NCI-H1092 (cell line): ENCODE data around the gene PPP1R9B.

ENCODE experiments used
- DNase-seq: peaks from one replicate; lab custom pipeline; 2025; lab: John Stamatoyannopoulos, UW

The PPP1R9B gene

DNA sequence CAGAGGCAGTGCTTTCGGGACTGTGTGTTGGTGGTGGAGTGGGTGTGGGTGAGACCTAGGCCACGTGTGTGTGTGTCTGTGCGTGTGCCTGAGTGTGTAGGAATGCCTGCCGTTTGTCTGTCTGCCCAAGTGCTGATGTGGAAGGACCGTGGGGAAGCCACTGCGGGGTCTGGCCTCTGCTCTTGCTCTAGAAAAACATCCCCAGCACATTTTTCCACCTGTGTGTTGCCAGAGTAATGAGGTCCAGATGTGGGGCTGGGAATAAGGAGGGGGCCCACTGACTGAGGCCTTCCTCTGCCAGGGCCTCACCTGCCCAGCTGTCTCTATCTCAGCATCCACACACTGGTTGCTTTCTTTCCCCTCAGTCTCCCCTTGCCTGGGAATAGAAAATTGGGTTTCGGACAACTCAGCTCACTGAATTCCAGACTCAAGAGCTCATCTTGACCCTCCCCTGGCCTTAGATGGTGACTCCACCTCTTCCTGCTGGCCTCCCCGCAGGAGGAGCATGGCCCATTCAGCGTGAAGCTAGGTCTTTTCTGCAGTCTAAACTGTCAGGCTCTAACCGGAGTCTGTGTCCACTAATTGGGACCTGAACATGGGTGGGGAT, 23.0 kb upstream of the PPP1R9B start:
- no peak for DNase-seq

DNA sequence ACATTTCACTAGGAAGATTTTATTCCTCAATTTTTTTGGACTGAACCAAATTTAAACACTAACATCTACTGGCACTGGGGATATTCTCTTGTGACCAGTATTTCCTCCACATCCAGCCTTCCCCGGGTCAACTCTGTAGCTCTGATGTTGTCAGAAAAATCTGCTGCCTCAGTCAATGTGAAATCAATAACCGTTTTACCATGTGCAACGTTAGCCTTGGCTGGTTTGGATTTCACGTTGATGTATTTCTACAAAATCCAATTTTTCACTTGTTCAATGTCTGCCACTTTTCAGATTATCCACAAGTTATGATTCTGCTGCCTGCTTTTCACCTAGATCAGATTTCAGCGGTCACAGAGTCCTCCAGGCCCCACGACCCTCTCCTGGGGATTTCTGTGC, 22.5 kb upstream of the PPP1R9B start:
- DNase-seq = no peak

DNA sequence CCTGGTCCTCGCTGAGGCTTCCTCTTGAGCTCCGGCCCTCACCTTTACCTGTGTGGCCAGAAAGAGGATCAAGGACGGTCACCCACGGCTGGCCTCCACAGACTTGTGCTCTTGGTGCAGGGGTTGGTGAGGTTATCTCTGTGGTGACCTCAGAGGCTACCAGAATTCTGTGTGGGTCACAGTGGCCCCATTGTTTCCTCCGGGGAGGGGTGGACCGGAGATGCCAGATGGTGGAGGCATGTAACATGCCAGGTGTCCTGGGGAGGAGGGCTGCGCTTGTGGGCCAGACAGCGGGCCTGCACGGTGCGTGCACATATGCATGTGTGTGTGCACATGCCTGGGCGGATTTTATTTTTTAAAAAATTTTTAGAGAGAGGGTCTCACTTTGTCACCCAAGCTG, 21.7 kb upstream of the PPP1R9B start:
- DNase-seq = no peak

- DNase-seq = no peak
These were observed 21.0 kb upstream of the PPP1R9B start for GRCh38 chr17:50171371-50172071.

DNA sequence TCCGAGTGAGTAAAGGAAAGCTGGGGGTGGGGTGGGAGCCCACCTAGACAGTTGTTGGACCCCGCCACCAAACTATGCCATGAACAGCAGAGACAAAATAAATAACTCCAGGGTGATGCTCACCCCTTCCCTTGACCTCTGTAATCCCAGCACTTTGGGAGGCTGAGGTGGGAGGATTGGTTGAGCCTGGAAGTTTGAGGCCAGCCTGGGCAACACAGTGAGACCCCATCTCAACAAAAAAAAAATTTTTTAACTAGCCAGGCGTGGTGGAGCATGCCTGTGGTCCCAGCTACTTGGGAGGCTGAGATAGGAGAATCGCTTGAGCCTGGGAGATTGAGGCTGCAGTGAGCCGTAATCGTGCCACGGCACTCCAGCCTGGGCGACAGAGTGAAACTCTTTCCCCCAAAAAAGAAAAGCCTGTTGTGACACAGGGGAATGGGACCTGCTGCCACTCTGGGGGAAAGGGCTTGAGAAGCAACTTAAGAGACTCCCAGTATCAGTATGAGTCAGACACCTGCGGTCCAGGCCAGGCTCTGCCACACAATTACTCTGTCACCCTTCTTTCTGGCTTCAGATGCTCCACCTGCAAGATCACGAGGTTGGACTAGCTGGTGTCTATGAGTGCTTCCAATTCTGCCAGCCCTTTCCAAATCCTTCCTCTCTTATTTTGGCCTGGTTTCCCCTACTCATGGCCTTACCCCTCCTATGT, 20.3 kb upstream of the PPP1R9B start:
- DNase-seq = no peak

- no peak for DNase-seq
These were observed 19.5 kb upstream of the PPP1R9B start for GRCh38 chr17:50169881-50170459.

GRCh38 chr17:50169121-50169764, 18.8 kb upstream of the PPP1R9B start:
- DNase-seq = no peak

- no peak for DNase-seq
These were observed 17.8 kb upstream of the PPP1R9B start for GRCh38 chr17:50168319-50168718.

- DNase-seq = no peak
These were observed 16.9 kb upstream of the PPP1R9B start for GRCh38 chr17:50167371-50167770.

DNA sequence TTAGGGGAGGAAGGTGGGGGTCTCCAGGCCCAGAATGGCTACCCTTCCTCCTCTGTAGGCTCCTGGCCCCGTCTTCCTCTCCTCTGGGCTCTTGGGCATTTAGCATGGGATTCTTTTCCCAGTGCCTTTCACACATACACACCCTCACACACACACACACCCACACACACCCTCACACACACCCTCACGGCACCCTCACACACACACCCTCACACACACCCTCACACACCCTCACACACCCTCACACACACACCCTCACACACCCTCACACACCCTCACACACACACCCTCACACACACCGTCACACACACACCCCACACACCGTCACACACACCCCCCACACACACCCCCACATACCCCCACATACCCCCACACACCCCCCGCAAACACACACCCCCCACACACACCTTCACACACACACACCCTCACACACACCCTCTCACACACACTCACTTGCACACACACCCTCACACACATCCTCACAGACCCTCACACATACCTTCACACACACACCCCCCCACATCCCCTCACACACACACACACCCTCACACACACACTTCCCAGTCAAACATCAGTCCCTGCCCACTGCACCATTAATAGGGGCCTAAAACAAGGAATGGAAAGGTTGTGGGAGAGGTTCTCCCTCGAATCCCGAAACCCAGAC, 16.2 kb upstream of the PPP1R9B start:
- no peak for DNase-seq

- DNase-seq = no peak
These were observed 15.5 kb upstream of the PPP1R9B start, which contains the start of gene SGCA for GRCh38 chr17:50165867-50166517. SGCA (plus strand) TSS chr17:50166005; CDS start chr17:50166041, 36 bp downstream.

DNA sequence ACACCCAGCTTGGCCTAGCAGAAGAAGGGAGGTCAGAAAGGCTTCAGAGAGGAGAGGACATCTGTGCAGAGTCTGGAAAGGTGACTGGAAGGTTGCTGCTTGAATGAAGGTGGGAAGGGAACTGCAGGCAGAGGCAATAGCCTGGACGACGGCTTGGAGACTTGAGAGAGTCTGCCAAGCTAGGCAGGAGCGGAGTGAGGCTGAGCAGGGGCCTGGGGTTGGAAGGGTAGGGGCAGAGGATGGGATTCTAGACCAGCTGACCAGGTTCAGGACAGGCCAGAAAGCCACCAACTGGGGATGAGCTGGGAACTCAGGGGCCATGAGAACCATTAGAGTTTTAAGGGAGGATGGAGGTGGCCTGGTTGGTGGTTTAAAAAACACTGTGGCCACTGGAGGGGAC, 15.0 kb upstream of the PPP1R9B start:
- no peak for DNase-seq

GRCh38 chr17:50165066-50165465, 14.6 kb upstream of the PPP1R9B start:
- no peak for DNase-seq

DNA sequence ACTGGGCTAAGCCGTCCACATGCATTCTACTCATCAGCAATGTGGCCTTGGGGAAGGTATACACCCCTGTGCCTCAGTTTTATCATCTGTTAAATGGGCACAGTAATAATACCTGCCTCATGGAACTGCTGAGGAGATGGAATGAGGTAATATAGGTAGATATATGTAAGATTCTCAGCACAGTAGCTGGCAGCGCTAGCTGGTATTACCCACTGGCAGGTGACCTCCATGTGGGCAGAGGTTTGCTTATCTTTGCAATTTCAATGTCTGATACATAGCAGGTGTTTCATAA, 14.2 kb upstream of the PPP1R9B start:
- no peak for DNase-seq

DNA sequence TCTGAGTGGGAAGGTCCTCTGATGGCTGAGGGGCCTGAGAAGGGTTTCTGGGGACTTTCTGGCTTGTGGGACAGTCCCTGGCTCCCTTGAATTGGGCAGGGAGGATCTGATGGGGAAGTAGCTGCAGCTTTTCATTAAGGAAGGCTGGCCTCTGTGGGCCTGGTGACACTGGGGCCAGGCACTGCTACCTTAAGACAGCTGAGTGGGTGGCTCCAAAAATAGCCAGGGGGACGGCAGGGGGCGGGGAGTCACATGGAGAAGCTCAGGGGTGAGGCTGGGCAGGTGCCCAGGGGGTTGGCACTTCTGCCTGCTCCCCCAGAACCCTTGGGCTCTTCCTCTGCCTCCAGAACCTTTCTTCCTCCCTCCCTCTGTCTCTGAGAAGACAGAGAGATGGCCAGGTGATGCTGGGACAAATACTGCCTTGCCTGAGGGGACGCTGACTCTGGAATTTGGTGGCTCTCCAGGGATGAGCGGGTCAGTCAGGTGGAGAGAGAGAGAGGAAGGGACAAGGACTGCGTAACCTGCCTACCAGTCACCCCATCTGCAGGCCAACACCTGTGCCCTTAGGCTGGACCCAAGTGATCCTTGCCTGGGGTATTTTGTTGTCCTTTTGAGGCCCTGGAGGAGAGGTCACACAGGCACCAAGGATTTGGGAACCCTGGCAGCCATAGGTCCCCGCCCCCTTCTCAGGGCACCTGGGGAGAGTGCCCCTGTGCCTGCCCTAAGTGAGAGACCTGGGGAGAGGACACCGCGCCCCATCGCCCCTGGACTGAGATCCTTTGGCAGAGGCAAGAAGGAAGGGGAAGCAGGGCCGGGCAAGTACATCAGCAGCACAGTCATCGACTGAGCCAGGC, 13.6 kb upstream of the PPP1R9B start:
- no peak for DNase-seq

GRCh38 chr17:50162466-50163254, 12.2 kb upstream of the PPP1R9B start:
- DNase-seq = no peak

GRCh38 chr17:50161911-50162288, 11.4 kb upstream of the PPP1R9B start:
- no peak for DNase-seq

GRCh38 chr17:50161023-50161910, 10.8 kb upstream of the PPP1R9B start:
- DNase-seq = peak; percentile 83

GRCh38 chr17:50157891-50158290, 7.4 kb upstream of the PPP1R9B start:
- no peak for DNase-seq
